ENCODE data around the gene HTR3D.
"Not testable (repeated sequence)": the region's sequence is repeated elsewhere in the genome, so short reads cannot be mapped to it uniquely, and the experiment has no call there.

Gene HTR3D

DNA sequence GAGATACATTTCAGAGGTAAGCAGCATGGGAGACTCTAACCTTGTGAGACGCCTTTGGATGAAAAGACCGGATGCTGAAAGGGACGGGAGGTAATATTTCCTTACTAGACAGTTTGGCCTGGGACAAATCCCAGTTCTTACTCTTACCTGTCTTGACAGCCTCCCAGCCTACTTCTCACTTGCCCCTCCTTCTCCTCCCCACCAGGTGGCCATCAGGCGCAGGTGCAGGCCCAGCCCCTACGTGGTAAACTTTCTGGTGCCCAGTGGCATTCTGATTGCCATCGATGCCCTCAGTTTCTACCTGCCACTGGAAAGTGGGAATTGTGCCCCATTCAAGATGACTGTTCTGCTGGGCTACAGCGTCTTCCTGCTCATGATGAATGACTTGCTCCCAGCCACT, 6.3 kb downstream of the HTR3D start:
- Histone ChIP-seq H3K27me3 (ENCODE audit: low read depth, low read length) (peaks cover 12% of the 10 kb centered on the region; the same call in 1 of the 2 replicates), H3K79me2 (ENCODE audit: low read length) (no peaks in the 10 kb centered on the region), H2AFZ (ENCODE audit: low read depth, low read length) (no peak overlapping the region), H3K4me1 (ENCODE audit: low read length) (no peaks in the 10 kb centered on the region), H3K4me3 (ENCODE audit: low read length) (no peak overlapping the region), H3K27ac (ENCODE audit: low read length) (no peak overlapping the region), H3K9ac (ENCODE audit: low read length) (no peak overlapping the region), H3K36me3 (replicated peaks; ENCODE audit: low read depth, low read length) (no peaks in the 10 kb centered on the region), H3K4me2 (ENCODE audit: low read length) (no peak overlapping the region), H4K20me1 (ENCODE audit: insufficient read depth, low read length) (no peaks in the 10 kb centered on the region), H3K9me3 (ENCODE audit: insufficient read depth, low read length) (no peaks in the 10 kb centered on the region)
- TF ChIP-seq, protein P1, sequence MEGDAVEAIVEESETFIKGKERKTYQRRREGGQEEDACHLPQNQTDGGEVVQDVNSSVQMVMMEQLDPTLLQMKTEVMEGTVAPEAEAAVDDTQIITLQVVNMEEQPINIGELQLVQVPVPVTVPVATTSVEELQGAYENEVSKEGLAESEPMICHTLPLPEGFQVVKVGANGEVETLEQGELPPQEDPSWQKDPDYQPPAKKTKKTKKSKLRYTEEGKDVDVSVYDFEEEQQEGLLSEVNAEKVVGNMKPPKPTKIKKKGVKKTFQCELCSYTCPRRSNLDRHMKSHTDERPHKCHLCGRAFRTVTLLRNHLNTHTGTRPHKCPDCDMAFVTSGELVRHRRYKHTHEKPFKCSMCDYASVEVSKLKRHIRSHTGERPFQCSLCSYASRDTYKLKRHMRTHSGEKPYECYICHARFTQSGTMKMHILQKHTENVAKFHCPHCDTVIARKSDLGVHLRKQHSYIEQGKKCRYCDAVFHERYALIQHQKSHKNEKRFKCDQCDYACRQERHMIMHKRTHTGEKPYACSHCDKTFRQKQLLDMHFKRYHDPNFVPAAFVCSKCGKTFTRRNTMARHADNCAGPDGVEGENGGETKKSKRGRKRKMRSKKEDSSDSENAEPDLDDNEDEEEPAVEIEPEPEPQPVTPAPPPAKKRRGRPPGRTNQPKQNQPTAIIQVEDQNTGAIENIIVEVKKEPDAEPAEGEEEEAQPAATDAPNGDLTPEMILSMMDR (IDR thresholded peaks at IDR 0.05; ENCODE audit: low read depth, low read length), result no peak
- TF ChIP-seq EZH2phosphoT487 (IDR thresholded peaks at IDR 0.05; ENCODE audit: low read depth), result no peak

DNA sequence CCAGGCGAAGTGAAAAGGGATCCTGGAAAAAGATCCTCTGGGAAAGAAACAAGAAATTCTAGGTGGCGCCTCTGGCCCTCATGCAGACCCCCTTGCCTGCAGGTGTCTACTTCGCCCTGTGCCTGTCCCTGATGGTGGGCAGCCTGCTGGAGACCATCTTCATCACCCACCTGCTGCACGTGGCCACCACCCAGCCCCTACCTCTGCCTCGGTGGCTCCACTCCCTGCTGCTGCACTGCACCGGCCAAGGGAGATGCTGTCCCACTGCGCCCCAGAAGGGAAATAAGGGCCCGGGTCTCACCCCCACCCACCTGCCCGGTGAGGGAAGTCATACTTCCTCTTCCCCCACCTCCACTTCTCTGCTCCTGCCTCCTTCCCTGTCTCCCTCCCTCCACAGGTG, 6.8 kb downstream of the HTR3D start:
- H3K9ac ChIP-seq (ENCODE audit: low read length); H3K4me3 ChIP-seq (ENCODE audit: low read length); H3K36me3 ChIP-seq (replicated peaks; ENCODE audit: low read depth, low read length); H3K4me1 ChIP-seq (ENCODE audit: low read length); H3K9me3 ChIP-seq (ENCODE audit: insufficient read depth, low read length); H4K20me1 ChIP-seq (ENCODE audit: insufficient read depth, low read length); H3K27ac ChIP-seq (ENCODE audit: low read length); H3K79me2 ChIP-seq (ENCODE audit: low read length); H2AFZ ChIP-seq (ENCODE audit: low read depth, low read length); H3K4me2 ChIP-seq (ENCODE audit: low read length): not testable (repeated sequence)
- H3K27me3 ChIP-seq (ENCODE audit: low read depth, low read length), result peaks cover 12% of the 10 kb centered on the region; the same call in 1 of the 2 replicates

DNA sequence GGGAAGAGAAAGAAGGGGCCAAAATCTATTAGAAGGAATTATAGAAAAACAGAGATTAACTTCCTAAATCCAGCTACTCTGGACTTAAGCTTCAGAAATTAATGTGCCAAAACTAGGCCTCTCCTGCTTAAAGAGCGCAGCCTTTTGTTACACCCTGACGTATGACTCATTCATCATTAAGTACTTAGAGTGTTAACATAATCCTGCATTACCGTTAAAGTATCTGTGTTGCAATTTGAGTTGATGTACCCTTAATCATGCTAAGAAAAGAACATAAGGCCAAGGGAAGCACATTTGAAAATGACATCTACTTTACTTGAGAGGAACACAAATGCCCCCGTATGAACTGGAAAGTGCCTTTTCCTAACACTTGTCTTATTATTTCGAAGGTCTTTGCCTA, 7.9 kb downstream of the HTR3D start:
- H2AFZ ChIP-seq (ENCODE audit: low read depth, low read length), result no peak overlapping the region
- H3K9ac ChIP-seq (ENCODE audit: low read length), result no peak overlapping the region
- H3K27me3 ChIP-seq (ENCODE audit: low read depth, low read length), result 0 out of 2 replicates have a peak, but pooled peaks cover 3% of the 10 kb centered on the region
- H3K79me2 ChIP-seq (ENCODE audit: low read length), result no peaks in the 10 kb centered on the region
- H3K27ac ChIP-seq (ENCODE audit: low read length), result no peak overlapping the region
- H3K4me2 ChIP-seq (ENCODE audit: low read length), result no peak overlapping the region
- TF ChIP-seq, protein P1 (IDR thresholded peaks at IDR 0.05; ENCODE audit: low read depth, low read length), result no peak
- TF ChIP-seq EZH2phosphoT487 (IDR thresholded peaks at IDR 0.05; ENCODE audit: low read depth), result no peak
- no peaks in the 10 kb centered on the region for H3K9me3 ChIP-seq (ENCODE audit: insufficient read depth, low read length)
- no peak overlapping the region for H3K4me3 ChIP-seq (ENCODE audit: low read length)
- H3K4me1 ChIP-seq (ENCODE audit: low read length), result no peaks in the 10 kb centered on the region
- no peaks in the 10 kb centered on the region for H3K36me3 ChIP-seq (replicated peaks; ENCODE audit: low read depth, low read length)
- no peaks in the 10 kb centered on the region for H4K20me1 ChIP-seq (ENCODE audit: insufficient read depth, low read length)

DNA sequence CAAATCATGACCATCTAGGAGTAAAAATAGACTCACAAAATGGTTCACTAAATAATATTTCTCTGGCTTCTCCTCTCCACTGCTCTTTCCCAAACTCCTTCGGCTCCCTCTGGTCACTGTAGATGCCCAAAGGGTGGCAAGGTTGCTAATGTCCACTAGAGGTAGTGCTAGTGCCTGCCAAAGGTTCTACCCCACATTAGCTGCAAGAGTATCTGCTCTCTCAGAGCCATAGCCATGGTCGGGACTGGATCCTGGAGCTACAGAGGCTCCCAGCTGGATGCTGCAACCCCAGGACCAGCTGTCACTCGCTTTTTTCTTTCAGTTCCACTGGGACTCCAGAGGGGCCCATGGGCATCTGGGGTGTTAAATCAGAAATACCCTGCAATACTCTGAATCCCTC, 8.5 kb downstream of the HTR3D start:
- Histone ChIP-seq H3K9me3 (ENCODE audit: insufficient read depth, low read length) (no peaks in the 10 kb centered on the region), H2AFZ (ENCODE audit: low read depth, low read length) (no peak overlapping the region)
- TF ChIP-seq, protein P1 (IDR thresholded peaks at IDR 0.05; ENCODE audit: low read depth, low read length), result no peak
- TF ChIP-seq EZH2phosphoT487 (IDR thresholded peaks at IDR 0.05; ENCODE audit: low read depth), result no peak

DNA sequence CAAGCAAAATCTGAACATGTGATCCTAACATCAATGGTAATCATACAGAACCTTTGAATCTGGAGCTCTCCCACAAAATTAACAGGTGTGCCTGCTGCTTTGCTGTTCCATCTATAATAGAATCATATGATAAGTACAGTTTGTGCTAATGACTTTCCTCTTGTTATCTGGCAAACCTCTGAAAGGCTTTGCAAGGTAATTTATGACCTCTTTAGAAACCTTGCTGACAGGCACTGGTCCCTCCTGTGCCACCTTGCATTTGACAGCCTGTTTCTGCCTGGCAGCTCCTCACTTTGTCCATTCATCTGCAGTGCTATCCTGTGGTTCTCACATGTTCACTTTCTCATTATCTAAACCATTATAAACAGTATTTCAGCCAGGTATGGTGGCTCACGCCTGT, 11.1 kb downstream of the HTR3D start:
- Histone ChIP-seq H3K27me3 (ENCODE audit: low read depth, low read length) (0 out of 2 replicates have a peak, but pooled peaks cover 3% of the 10 kb centered on the region), H3K27ac (ENCODE audit: low read length) (no peak overlapping the region), H3K36me3 (replicated peaks; ENCODE audit: low read depth, low read length) (no peaks in the 10 kb centered on the region), H3K4me1 (ENCODE audit: low read length) (no peaks in the 10 kb centered on the region), H3K79me2 (ENCODE audit: low read length) (no peaks in the 10 kb centered on the region), H3K9ac (ENCODE audit: low read length) (no peak overlapping the region), H3K9me3 (ENCODE audit: insufficient read depth, low read length) (no peaks in the 10 kb centered on the region), H3K4me3 (ENCODE audit: low read length) (no peak overlapping the region), H3K4me2 (ENCODE audit: low read length) (no peak overlapping the region), H2AFZ (ENCODE audit: low read depth, low read length) (no peak overlapping the region), H4K20me1 (ENCODE audit: insufficient read depth, low read length) (no peaks in the 10 kb centered on the region)
- TF ChIP-seq, protein P1 (IDR thresholded peaks at IDR 0.05; ENCODE audit: low read depth, low read length), result no peak
- no peak for TF ChIP-seq EZH2phosphoT487 (IDR thresholded peaks at IDR 0.05; ENCODE audit: low read depth)

More for the DNA sequence above, 8.5 kb downstream of the HTR3D start:
- Histone ChIP-seq H3K4me3 (ENCODE audit: low read length) (no peak overlapping the region), H3K27me3 (ENCODE audit: low read depth, low read length) (0 out of 2 replicates have a peak, but pooled peaks cover 3% of the 10 kb centered on the region), H3K9ac (ENCODE audit: low read length) (no peak overlapping the region), H3K79me2 (ENCODE audit: low read length) (no peaks in the 10 kb centered on the region), H3K4me1 (ENCODE audit: low read length) (no peaks in the 10 kb centered on the region), H3K4me2 (ENCODE audit: low read length) (no peak overlapping the region), H3K27ac (ENCODE audit: low read length) (no peak overlapping the region), H4K20me1 (ENCODE audit: insufficient read depth, low read length) (no peaks in the 10 kb centered on the region), H3K36me3 (replicated peaks; ENCODE audit: low read depth, low read length) (no peaks in the 10 kb centered on the region)
